GM12891 (cell line): Measurements from ENCODE around the gene LNX1.
A peak's percentile ranks its signal among the peaks of the same experiment; 100 is the strongest.

Experiments used
- DNase-seq: peaks from one replicate; pipeline ENCODE4 v3.0.0; 2011; ENCODE audit warnings: low spot score; ENCODE audit not compliant: insufficient read length
- FAIRE-seq: peaks from 2 replicates; lab custom pipeline; 2011; peaks lifted over from hg19 to GRCh38; lab: Jason Lieb, UNC
- PAX5 ChIP-seq: IDR thresholded peaks from 2 replicates; pipeline ENCODE4 v1.6.1; 2011; ENCODE audit warnings: low read length, moderate library complexity, mild to moderate bottlenecking; ENCODE audit not compliant: insufficient read depth, severe bottlenecking
- POLR2A ChIP-seq: IDR thresholded peaks from 2 replicates; pipeline ENCODE4 v1.6.1; 2011; ENCODE audit warnings: low read depth, low read length, control low read depth
- POLR2AphosphoS5 ChIP-seq: IDR thresholded peaks from 2 replicates; pipeline ENCODE4 v1.6.1; 2011; ENCODE audit warnings: low read depth, low read length, control low read depth
- POU2F2 ChIP-seq: IDR thresholded peaks from 2 replicates; pipeline ENCODE4 v1.6.1; 2011; ENCODE audit warnings: low read depth, mild to moderate bottlenecking, control low read depth, low read length, moderate library complexity
- SPI1 ChIP-seq: IDR thresholded peaks from 2 replicates; pipeline ENCODE4 v1.6.1; 2011; ENCODE audit warnings: low read depth, low read length, control low read depth
- TAF1 ChIP-seq: IDR thresholded peaks from 2 replicates; pipeline ENCODE4 v1.6.1; 2011; ENCODE audit warnings: low read depth, low read length, control low read depth

Gene LNX1

DNA sequence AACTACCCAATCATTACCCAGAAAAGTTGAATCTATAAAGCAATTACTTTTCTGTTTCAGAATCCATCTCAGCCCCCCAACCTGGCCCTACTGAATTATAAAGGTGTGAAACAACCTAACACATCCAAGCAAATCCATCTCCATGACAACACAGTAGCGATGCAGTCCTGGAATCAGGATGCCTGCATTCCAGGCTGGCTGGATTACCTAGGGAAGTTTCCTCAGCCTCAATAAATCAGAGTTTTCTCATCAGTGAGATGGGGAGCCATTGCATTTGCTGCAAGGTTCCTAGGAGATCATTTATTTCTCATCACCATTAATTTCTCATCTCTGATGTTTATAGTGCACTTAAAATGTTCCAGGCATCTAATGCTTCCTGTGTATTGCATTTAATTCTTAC lies 46.0 kb downstream of the LNX1 start:
- no peak for TF ChIP-seq TAF1
- no peak for TF ChIP-seq PAX5
- TF ChIP-seq POLR2A, result no peak
- TF ChIP-seq POLR2AphosphoS5, result no peak
- no peak for TF ChIP-seq POU2F2
- TF ChIP-seq SPI1, result no peak
- FAIRE-seq, result no peak

DNA sequence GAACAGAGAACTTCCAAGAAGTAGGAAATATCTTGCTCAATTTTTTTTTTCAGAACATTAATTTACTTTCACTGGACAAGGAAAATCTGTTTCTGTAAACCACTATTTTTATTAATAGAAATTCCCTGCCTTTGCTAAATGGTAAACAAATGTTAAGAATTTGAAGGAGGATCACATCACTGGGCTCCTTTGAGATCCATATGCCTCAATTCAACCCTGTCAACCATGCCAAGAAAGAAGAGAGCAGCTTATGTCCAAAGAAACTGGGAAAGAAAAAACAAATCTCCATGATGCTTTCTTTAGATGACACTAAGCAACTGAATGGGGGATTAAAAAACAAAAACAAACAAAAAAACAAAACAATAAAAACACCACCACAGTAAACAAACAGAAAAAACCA lies 47.7 kb downstream of the LNX1 start:
- FAIRE-seq, result no peak
- TF ChIP-seq POLR2AphosphoS5, result no peak
- no peak for TF ChIP-seq SPI1
- TF ChIP-seq POLR2A, result no peak
- no peak for TF ChIP-seq TAF1
- no peak for TF ChIP-seq POU2F2
- TF ChIP-seq PAX5, result no peak
- no peak for DNase-seq

More for the DNA sequence above, 46.0 kb downstream of the LNX1 start:
- DNase-seq, result no peak

DNA sequence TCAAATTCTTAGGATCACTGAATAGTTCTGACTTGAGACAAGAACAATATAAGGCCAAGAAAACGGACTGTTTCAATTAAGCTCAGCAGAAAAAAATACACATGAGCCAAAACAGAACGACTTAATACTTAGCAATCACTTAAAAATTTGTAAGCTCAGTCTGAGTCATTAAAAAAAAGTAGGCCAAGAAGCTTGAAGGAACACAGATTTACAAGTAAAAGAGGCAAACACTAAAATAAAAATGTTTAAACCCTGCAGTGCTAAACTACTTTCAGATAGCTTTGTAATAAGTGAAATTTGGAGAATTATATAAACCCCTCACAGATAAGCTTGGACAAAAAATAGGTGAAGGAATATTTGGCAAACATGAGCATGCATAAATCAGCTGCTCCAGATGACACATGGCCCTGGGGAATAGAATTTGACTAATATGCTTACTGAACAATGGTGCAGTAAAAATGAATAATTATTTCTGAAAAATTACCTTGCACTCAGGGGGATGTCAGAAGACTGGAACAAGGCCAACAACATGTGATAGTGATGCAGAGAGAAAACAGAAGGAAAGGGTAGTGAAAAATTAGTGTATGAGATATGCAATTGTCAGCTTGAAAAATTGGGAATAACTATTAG lies 49.6 kb downstream of the LNX1 start:
- DNase-seq (no peak), FAIRE-seq (no peak)
- TF ChIP-seq SPI1, result no peak
- TF ChIP-seq POU2F2, result no peak

DNA sequence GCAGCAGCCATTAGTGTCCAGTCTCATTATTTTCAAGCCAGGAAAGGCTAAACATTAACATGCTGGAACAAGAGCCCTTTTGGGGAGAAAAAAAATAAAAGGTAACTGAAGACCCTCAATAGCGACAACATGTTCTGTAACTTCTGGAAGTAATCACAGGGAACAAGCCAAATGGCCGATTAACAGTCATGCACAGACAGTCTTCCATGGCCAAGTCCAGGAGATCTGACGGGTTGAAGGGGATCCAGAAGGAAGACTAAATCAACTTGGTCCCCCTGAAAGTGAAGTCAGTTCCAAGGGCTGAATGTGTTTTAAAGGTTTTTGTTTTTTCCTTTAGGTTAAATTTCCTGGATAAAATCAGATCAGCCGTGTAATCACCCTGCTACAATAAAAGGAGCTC lies 52.5 kb downstream of the LNX1 start:
- FAIRE-seq, result no peak

DNA sequence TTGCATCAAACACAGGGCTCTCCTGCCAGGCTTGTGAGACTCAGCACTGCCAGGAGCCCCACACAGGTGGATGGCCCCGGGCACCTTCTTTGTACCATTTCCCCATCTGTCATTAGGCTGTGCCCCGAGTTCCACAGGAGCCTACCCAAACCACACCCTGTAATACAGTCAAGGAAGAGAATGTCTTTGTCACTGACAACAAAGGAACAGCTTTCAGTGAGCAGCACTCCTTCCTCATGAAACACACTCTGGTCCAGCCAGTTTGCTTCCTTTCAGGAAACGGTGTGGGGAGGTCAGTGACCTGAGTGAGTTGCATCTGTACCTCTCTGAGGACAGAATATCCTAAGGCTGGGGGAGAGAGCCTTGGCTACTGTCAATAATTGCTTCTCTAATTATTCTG lies 53.7 kb downstream of the LNX1 start:
- DNase-seq, result no peak
- FAIRE-seq, result no peak
- TF ChIP-seq POLR2AphosphoS5 (no peak), POLR2A (no peak), SPI1 (no peak), TAF1 (no peak)

More for the DNA sequence above, 52.5 kb downstream of the LNX1 start:
- no peak for DNase-seq
- TF ChIP-seq PAX5 (no peak), POLR2AphosphoS5 (no peak), POLR2A (no peak), SPI1 (no peak)

DNA sequence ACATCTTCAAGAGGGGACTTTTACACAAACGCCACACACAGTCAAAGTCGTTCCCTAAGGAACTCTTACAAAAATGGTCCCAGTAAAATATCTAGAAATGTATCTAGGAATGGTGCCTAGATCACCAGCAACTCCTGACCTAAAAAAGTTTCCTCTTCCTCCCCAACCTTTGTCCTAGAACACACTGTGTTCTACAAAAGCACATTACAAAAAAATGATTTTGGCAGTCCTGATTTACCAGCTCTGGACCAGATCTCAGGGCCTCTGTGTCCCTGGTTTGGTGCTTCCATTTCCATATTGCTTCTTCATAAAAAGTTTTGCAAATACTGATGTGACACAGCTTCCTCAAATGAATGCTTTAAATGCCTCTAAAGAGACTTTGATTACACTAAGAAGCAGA lies 55.0 kb downstream of the LNX1 start:
- DNase-seq (no peak), FAIRE-seq (no peak)
- TF ChIP-seq POLR2AphosphoS5 (no peak), POLR2A (no peak), TAF1 (no peak), PAX5 (no peak)

DNA sequence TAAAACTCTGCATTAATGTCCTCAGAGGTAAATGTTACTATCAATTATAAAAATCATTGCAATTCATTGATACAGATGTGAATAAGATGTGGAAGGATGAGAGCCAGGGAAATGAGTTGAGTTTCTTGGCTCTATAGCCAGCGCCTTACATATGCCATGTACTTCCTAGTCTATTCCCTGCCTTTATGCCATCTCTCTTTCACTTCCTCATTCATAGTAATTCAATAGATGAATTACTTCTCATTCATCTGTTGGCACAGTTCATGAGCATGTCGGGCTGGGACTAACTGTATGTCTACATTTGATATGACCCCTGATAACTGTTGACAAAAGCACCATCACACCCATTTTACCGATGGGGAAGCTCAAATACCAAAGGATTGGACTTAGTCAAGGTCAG lies 55.7 kb downstream of the LNX1 start:
- no peak for FAIRE-seq
- no peak for DNase-seq
- TF ChIP-seq SPI1 (peak; percentile 27; the same call in 1 of the 2 replicates), POU2F2 (no peak), POLR2AphosphoS5 (no peak), PAX5 (no peak)

DNA sequence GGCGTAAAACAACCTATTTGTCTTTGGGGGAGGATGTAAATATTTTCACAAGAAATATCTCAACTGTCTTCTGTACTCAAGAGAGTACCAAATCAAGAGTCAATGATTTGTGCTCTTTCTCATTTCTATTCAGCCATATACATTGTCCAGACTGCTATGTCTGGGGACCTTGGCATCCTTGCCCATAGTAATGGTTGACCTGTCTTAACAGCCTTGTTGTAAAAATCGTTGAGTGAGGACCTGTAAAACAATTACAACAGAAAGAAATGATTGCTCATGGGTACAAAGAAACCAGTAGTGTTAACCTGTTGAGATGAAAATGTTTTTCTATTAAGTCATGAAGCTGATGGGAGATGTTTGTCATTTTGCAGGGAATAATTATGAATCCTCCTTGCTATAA lies 56.6 kb downstream of the LNX1 start:
- TF ChIP-seq POLR2AphosphoS5 (no peak), PAX5 (no peak), SPI1 (no peak), POLR2A (no peak), POU2F2 (no peak), TAF1 (no peak)
- DNase-seq (no peak), FAIRE-seq (no peak)

DNA sequence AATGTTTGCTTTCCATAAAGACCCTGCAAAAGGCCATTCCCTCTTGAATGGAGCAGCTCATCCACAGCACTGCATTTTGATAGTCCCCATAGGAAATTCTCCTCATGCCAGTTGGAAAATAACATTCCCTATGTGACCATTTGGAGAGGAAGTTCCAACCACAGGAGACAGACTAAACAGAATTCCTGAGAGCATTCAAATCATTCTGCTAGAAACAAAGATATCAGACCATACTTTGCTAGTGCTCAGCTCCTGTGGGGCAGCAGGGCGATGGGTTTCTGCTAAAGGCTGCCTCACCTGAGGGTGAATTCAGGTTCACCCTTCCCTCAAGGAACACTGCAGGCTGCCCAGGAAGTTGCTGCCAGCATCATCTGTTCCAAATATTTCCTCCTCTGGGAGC lies 58.8 kb downstream of the LNX1 start:
- DNase-seq (no peak), FAIRE-seq (no peak)
- no peak for TF ChIP-seq POU2F2
- no peak for TF ChIP-seq POLR2A
- TF ChIP-seq PAX5, result no peak
- no peak for TF ChIP-seq POLR2AphosphoS5
- TF ChIP-seq TAF1, result no peak
- no peak for TF ChIP-seq SPI1

DNA sequence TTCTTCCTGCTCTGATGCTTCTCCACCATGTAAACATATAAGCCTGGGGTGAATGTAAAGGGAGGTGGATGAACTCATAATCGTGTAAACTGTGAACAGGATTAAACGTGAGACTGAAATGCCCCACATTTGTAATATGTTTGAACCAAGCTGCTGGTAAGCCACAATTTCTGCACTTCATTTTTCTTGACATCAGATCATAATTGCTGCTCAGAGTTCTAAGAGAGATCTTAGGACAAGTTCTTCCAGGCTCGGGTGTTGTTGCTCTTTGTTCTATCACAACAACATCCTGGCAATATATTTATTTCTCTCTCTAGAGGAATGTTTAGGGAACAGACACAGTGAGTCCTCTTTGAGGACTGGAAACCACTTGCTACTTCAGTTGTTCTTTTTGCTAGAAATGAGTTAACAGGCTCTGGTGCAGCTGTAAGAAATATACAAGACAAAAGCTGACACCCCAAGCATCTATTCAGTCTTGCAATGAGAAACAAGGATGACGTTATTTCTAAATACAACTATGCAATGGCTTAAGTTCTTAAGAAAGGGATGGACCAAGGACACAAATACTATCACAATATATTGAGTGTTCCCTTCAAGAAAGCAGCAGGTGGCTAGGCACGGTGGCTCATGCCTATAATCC lies 59.6 kb downstream of the LNX1 start:
- no peak for FAIRE-seq
- no peak for TF ChIP-seq POLR2A
- no peak for TF ChIP-seq SPI1
- no peak for TF ChIP-seq PAX5
- TF ChIP-seq POU2F2, result no peak
- no peak for TF ChIP-seq TAF1
- TF ChIP-seq POLR2AphosphoS5, result no peak
- no peak for DNase-seq

DNA sequence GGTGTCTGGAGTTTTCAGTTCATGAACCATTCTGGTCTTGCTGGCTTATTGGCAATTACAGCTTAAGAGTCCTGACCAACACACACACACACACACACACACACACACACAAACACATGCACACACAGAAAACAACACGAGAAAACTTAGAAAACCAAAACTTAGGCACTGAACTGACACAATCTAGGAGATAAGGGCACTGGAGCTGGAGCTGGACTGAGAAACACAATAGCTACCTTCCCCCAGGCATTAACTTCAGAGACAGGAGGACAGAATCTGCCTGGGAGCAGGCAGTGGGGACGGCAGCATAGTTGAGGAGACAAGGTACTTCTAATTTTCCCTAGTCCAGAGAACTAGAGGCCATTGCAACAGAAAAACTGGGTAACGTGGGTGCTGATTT lies 62.3 kb downstream of the LNX1 start:
- TF ChIP-seq POLR2AphosphoS5, result no peak
- TF ChIP-seq TAF1, result no peak
- no peak for DNase-seq
- FAIRE-seq, result no peak
